ENCODE measurements around the gene DYRK3.

Gene DYRK3

GRCh38 chr1:206684003-206684402, 48.7 kb downstream of the DYRK3 start:
- no peak for DNase-seq (ENCODE audit: low read depth in 2 of 2)

- peak; percentile 65 to 78 for DNase-seq (ENCODE audit: low read depth in 2 of 2)
Measured at GRCh38 chr1:206684478-206685333, 49.4 kb downstream of the DYRK3 start, which contains the start of gene MAPKAPK2. MAPKAPK2 (plus strand) TSS chr1:206684905; CDS start chr1:206685230, 325 bp downstream.

GRCh38 chr1:206685334-206685768, 50.0 kb downstream of the DYRK3 start:
- DNase-seq (ENCODE audit: low read depth in 2 of 2), result peak; percentile 32 to 37

GRCh38 chr1:206685769-206686477, 50.6 kb downstream of the DYRK3 start:
- peak; percentile 32 to 40 for DNase-seq (ENCODE audit: low read depth in 2 of 2)

- no peak for DNase-seq (ENCODE audit: low read depth in 2 of 2)
Measured at GRCh38 chr1:206686478-206687249, 51.3 kb downstream of the DYRK3 start.

- DNase-seq (ENCODE audit: low read depth in 2 of 2), result no peak
Measured at GRCh38 chr1:206687251-206687914, 52.0 kb downstream of the DYRK3 start.

GRCh38 chr1:206687915-206688442, 52.6 kb downstream of the DYRK3 start:
- no peak for DNase-seq (ENCODE audit: low read depth in 2 of 2)

GRCh38 chr1:206690516-206690915, 55.2 kb downstream of the DYRK3 start:
- DNase-seq (ENCODE audit: low read depth in 2 of 2), result no peak

GRCh38 chr1:206691604-206692003, 56.3 kb downstream of the DYRK3 start:
- DNase-seq (ENCODE audit: low read depth in 2 of 2), result no peak

GRCh38 chr1:206693029-206693428, 57.7 kb downstream of the DYRK3 start:
- no peak for DNase-seq (ENCODE audit: low read depth in 2 of 2)

- no peak for DNase-seq (ENCODE audit: low read depth in 2 of 2)
Measured at GRCh38 chr1:206693592-206693991, 58.3 kb downstream of the DYRK3 start.

- DNase-seq (ENCODE audit: low read depth in 2 of 2), result no peak
Measured at GRCh38 chr1:206694171-206695124, 59.1 kb downstream of the DYRK3 start.

- DNase-seq (ENCODE audit: low read depth in 2 of 2), result no peak
Measured at GRCh38 chr1:206695733-206696132, 60.4 kb downstream of the DYRK3 start.

- DNase-seq (ENCODE audit: low read depth in 2 of 2), result no peak
Measured at GRCh38 chr1:206696812-206697585, 61.7 kb downstream of the DYRK3 start.

GRCh38 chr1:206698011-206698410, 62.7 kb downstream of the DYRK3 start:
- DNase-seq (ENCODE audit: low read depth in 2 of 2), result no peak
